KMS-11 (cell line): ENCODE results near the gene RAPGEF5.

ENCODE experiments used
- H2AFZ ChIP-seq: fragments of 200-600 bp; sonication (generic); 2 replicates; pipeline ENCODE4 v1.6.1; 2016; ENCODE audit warnings: antibody characterized with exemption, mixed run types, low read depth
- H3K27ac ChIP-seq: fragments of 200-600 bp; sonication (generic); 2 replicates; pipeline ENCODE4 v1.6.1; 2016; ENCODE audit warnings: mild to moderate bottlenecking, mixed run types
- H3K27me3 ChIP-seq: fragments of 200-600 bp; sonication (generic); 2 replicates; pipeline ENCODE4 v1.6.1; 2017; ENCODE audit warnings: mild to moderate bottlenecking, low read depth, mixed run types, moderate library complexity; ENCODE audit not compliant: insufficient read depth
- H3K36me3 ChIP-seq: fragments of 200-600 bp; sonication (generic); 2 replicates; pipeline ENCODE4 v1.6.1; 2017; ENCODE audit warnings: mild to moderate bottlenecking, mixed run types; ENCODE audit not compliant: insufficient read depth
- H3K4me1 ChIP-seq: fragments of 200-600 bp; sonication (generic); 2 replicates; pipeline ENCODE4 v1.6.1; 2016; ENCODE audit warnings: mild to moderate bottlenecking, low read depth, mixed run types; ENCODE audit not compliant: poor library complexity, severe bottlenecking
- H3K4me2 ChIP-seq: fragments of 200-600 bp; sonication (generic); 2 replicates; pipeline ENCODE4 v1.7.0; 2016; ENCODE audit warnings: mild to moderate bottlenecking, mixed run types
- H3K4me3 ChIP-seq: fragments of 200-600 bp; sonication (generic); IDR thresholded peaks from 2 replicates; pipeline ENCODE4 v1.6.1; 2017; ENCODE audit warnings: low read depth, low read length, mixed read lengths; ENCODE audit not compliant: insufficient read depth
- H3K79me2 ChIP-seq: fragments of 200-600 bp; sonication (generic); 2 replicates; pipeline ENCODE4 v1.6.1; 2016; ENCODE audit warnings: low read depth, mixed run types; ENCODE audit not compliant: insufficient read depth
- H3K9ac ChIP-seq: fragments of 200-600 bp; sonication (generic); 2 replicates; pipeline ENCODE4 v1.6.1; 2016; ENCODE audit warnings: mild to moderate bottlenecking, mixed run types
- H4K20me1 ChIP-seq: fragments of 200-600 bp; sonication (generic); 2 replicates; pipeline ENCODE4 v1.6.1; 2016; ENCODE audit warnings: mild to moderate bottlenecking, mixed run types; ENCODE audit not compliant: insufficient read depth
- TF ChIP-seq, protein P1 (sequence below): fragments of 200-600 bp; sonication (generic); conservative IDR thresholded peaks from 2 replicates; pipeline ENCODE4 v1.6.1; 2017; ENCODE audit warnings: low read depth, mild to moderate bottlenecking, antibody characterized with exemption, low read length, moderate library complexity, mixed read lengths

Gene RAPGEF5

DNA sequence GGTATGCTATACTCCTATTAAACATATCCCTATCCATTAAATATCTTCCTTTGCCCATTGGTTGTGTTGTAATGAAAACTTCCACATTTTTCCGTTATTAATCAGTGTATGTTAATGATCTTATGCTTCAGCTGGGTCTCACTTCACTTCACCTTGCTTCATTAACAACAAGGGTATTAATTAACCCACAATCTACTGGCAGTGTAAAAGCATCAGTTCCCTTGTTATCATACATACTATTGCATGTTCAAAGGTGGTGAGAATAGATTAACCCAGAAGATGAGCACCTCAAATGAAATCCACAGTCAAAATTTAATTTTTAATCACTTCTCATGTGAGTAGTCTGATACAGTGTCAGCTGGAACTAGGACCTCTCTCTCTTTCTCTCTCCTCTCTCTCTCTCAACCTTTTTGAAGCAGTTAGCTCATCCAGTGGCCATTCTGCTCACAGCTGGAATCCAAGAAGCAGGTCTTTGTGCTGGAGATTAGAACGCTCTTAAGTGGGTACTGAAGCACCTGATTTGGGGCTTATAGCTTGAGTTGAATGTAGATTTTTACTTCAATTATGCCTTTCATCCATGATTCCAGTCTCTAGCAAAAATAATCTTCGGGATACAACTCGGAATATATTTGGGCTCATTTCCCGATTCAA, 172.3 kb downstream of the RAPGEF5 start:
- H3K79me2 ChIP-seq, result no peaks in the 10 kb centered on the region
- H3K27ac ChIP-seq, result no peak overlapping the region

DNA sequence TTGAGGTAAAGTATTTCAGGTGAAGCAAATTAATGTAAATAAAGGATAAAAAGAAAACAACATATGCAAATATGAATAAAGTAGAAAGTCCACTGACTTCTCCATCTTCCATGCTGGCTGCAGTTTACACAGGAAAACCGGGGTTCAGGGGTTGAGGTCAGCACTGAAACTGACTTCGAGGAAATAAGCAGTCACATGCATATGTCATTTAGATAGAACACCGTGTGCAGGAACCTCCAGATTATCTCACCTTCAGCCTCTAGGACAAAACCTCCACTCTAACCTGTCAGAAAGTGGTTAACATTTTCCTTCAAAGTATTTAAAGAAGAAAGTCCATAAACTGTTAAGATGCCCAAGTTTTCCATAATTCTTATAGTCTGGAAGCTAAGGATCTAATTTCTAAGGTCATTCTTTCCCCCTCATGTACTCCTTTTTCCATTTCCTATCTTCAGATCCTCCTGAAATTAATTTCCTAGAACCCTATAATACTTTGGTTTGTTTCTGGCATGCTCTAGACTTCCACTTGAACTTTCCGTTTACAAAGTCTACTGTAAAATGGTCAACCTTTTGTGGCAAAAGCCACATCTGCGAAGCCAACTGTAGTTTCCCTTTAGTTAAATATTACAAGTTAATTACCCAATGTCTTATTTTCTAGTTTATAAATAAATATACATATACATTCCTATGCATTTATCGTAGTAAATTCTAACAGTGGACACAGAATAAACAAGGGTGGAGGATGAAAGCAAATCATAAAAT, 173.3 kb downstream of the RAPGEF5 start:
- Histone ChIP-seq H3K4me3 (no peak overlapping the region), H3K27ac (no peak overlapping the region), H3K4me1 (no peaks in the 10 kb centered on the region), H3K36me3 (no peaks in the 10 kb centered on the region), H4K20me1 (no peaks in the 10 kb centered on the region), H3K4me2 (no peak overlapping the region), H3K27me3 (no peaks in the 10 kb centered on the region), H3K79me2 (no peaks in the 10 kb centered on the region), H3K9ac (no peak overlapping the region), H2AFZ (no peak overlapping the region)
- TF ChIP-seq, protein P1, sequence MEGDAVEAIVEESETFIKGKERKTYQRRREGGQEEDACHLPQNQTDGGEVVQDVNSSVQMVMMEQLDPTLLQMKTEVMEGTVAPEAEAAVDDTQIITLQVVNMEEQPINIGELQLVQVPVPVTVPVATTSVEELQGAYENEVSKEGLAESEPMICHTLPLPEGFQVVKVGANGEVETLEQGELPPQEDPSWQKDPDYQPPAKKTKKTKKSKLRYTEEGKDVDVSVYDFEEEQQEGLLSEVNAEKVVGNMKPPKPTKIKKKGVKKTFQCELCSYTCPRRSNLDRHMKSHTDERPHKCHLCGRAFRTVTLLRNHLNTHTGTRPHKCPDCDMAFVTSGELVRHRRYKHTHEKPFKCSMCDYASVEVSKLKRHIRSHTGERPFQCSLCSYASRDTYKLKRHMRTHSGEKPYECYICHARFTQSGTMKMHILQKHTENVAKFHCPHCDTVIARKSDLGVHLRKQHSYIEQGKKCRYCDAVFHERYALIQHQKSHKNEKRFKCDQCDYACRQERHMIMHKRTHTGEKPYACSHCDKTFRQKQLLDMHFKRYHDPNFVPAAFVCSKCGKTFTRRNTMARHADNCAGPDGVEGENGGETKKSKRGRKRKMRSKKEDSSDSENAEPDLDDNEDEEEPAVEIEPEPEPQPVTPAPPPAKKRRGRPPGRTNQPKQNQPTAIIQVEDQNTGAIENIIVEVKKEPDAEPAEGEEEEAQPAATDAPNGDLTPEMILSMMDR, result no peak

More for the DNA sequence above, 172.3 kb downstream of the RAPGEF5 start:
- no peaks in the 10 kb centered on the region for H3K27me3 ChIP-seq
- H3K4me3 ChIP-seq, result no peak overlapping the region
- no peaks in the 10 kb centered on the region for H3K36me3 ChIP-seq
- no peak overlapping the region for H3K4me2 ChIP-seq
- H2AFZ ChIP-seq, result no peak overlapping the region
- no peaks in the 10 kb centered on the region for H4K20me1 ChIP-seq
- no peak overlapping the region for H3K9ac ChIP-seq
- TF ChIP-seq, protein P1, result no peak
- H3K4me1 ChIP-seq, result no peaks in the 10 kb centered on the region

DNA sequence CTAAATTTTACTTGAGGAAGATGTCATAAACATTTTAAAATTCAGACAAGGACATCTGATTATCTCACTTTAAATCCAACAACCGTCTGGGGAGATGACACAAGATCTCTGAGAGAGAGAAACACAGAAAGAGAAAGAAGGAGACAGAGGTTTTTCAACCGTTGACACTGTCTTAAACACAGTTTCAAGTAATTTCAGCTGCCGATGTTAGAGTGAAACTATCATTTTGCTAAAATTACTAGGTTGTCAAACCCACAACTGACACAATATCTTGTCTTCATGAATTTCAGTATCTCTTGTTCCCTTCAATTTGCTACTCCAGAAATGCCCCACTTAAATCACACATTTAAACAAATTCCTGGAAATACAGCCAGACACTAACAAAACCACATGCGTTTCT, 174.8 kb downstream of the RAPGEF5 start:
- Histone ChIP-seq H3K27me3 (no peaks in the 10 kb centered on the region), H3K4me2 (no peak overlapping the region), H2AFZ (no peak overlapping the region), H4K20me1 (no peaks in the 10 kb centered on the region), H3K4me3 (no peak overlapping the region), H3K27ac (no peak overlapping the region), H3K79me2 (no peaks in the 10 kb centered on the region), H3K4me1 (no peaks in the 10 kb centered on the region), H3K36me3 (no peaks in the 10 kb centered on the region), H3K9ac (no peak overlapping the region)
- TF ChIP-seq, protein P1, result no peak

DNA sequence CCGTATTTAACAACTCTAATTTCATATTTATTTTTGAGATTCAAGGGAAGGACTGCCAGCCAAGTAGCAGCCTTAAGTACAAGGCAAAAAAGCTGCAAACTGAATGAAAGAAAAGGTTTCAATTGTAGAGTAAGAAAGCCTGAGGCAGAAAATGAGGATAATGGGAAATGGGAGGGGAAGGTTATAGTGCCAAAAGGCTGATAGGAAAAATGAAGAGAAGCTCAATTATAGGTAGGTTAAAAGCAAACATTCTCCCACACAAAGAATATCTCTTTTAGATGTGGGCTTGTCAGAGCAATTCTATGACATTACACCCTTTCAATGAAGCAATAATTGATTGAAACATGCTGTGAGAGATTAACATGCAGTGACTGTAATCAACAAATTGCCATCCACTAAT, 175.3 kb downstream of the RAPGEF5 start:
- Histone ChIP-seq H3K36me3 (no peaks in the 10 kb centered on the region), H3K27ac (no peak overlapping the region), H3K4me3 (no peak overlapping the region), H3K4me1 (no peaks in the 10 kb centered on the region), H3K79me2 (no peaks in the 10 kb centered on the region), H4K20me1 (no peaks in the 10 kb centered on the region), H3K27me3 (no peaks in the 10 kb centered on the region), H3K4me2 (no peak overlapping the region), H2AFZ (no peak overlapping the region), H3K9ac (no peak overlapping the region)
- TF ChIP-seq, protein P1, result no peak
